ENCODE measurements around the gene PRKCG.

DNA sequence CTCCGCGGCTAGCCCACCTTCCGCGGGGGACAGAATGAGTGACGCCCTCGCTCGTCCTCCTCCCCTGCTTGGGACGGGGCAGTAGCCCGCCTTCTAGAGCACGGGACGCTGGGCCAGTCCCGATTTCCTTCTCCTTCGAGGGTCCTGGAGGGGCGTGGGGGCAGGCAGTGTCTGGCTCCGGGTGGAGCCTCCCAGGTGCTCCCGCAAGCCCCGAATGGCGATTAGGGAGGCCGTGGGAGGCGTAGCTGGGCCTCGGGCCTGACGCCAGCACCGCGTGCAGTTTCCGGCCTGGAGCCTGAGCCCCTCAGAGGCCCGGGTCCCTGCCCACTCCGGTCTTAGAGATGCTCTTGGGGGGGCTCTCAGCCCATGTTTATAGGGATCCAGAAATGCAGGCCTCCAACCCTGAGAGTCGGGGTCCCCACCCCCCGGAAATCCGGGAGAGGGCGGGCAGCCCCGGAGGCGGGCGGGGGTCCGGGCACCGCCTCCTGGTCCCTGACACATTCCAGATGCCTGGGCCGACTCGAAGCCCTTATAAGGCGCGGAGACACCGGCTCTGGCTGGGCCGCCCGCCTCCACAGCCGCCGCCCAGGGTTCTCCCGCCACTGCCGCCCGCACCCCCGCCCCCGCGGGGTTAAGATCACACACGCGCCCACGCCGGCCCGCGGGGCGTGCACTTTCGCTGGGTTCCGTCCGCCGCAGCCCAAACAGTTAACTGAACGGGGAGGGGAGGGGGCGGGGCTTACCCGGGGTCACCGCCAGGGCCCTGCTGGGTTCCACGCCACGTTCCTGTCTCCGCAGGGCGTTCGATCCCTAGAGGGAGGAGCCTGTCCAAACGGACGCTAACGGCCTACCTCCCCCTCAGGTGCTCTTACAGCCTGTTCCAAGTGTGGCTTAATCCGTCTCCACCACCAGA, 12.8 kb upstream of the PRKCG start:
- TF ChIP-seq, protein P1, sequence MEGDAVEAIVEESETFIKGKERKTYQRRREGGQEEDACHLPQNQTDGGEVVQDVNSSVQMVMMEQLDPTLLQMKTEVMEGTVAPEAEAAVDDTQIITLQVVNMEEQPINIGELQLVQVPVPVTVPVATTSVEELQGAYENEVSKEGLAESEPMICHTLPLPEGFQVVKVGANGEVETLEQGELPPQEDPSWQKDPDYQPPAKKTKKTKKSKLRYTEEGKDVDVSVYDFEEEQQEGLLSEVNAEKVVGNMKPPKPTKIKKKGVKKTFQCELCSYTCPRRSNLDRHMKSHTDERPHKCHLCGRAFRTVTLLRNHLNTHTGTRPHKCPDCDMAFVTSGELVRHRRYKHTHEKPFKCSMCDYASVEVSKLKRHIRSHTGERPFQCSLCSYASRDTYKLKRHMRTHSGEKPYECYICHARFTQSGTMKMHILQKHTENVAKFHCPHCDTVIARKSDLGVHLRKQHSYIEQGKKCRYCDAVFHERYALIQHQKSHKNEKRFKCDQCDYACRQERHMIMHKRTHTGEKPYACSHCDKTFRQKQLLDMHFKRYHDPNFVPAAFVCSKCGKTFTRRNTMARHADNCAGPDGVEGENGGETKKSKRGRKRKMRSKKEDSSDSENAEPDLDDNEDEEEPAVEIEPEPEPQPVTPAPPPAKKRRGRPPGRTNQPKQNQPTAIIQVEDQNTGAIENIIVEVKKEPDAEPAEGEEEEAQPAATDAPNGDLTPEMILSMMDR (IDR thresholded peaks at IDR 0.05) = peak; percentile 26 to 72 (median 60)
- peak; percentile 29 to 66 (median 51) for TF ChIP-seq POLR2A (IDR thresholded peaks at IDR 0.05)

Data from body of pancreas (tissue), 4 donors.